IPS DF 4.7 (cell line): ENCODE measurements around the gene CHRND.

Source experiments
- DNase-seq: peaks from one replicate; pipeline ENCODE4 v3.0.0-alpha.2; 2013; ENCODE audit warnings: low spot score; ENCODE audit errors: extremely low read depth

CHRND gene

DNA sequence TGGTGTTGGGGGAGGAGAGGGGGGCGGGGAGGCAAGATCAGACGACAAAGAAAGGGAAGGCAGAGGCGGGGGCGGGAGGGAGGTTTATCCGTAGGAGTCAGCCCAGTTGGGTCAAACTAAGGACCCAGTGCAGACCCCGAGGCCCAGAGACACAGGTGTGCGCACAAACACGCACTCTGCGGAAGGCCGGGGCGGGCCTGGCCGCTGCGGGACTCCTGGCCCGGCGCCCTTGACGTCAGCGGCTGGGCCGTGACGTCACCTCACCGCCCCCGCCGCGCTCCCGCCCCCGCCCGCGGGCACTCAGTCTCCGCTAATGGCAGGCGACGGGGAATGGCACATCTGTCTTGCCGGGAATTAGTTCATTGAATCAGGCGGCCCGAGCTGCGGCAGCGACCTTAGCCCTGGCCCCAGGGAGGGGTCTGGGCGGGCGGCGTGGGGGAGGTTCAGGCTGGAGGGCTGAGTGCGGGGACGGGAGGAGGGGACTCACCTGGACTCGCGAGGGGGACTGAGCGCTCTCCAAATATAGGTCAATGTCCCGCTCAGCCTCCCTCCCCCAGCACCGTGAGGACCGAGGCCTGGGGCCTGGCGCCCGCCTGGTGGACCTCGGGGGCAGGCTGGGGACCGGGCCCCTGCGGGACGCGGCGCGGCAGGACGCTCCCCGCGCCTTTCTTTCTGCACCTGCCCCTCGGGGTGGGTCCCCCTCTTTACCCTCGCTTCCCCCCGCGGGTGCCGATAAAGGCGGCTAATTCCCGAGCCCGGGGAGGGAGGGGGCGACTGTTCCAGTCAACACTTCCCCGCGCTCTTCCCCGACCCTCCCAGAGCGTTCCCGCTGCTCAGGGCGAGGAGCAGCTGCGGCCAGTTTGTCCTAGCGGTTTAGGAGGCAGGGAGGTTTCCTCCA, 22.8 kb upstream of the CHRND start:
- no peak for DNase-seq

DNA sequence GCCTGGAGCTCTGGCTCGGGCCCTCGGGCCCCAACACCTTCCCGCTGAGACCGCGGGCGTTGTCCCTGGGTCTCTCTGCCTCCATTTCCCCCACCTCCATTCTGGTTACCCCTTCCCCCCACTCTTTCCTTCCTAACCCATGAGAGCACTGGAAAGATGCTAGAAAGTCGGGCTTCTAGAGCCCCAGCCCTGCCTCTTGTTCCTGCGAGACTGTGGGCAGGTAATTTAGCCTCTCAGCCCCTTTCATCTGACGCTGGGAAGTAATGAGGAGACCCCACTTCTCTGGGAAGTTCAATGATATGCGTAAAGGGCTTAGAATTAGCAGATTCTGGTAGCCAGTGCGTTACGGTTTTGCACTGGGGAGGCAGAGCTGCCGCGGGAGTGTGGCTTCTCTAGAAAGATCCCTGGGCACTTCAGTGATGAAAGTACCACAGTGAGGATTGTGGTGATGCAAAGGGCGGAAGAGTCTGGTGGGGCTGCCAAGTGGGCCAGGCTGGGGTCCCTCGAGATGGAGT, 22.1 kb upstream of the CHRND start:
- no peak for DNase-seq

GRCh38 chr2:232504438-232504837, 21.5 kb upstream of the CHRND start:
- no peak for DNase-seq

DNA sequence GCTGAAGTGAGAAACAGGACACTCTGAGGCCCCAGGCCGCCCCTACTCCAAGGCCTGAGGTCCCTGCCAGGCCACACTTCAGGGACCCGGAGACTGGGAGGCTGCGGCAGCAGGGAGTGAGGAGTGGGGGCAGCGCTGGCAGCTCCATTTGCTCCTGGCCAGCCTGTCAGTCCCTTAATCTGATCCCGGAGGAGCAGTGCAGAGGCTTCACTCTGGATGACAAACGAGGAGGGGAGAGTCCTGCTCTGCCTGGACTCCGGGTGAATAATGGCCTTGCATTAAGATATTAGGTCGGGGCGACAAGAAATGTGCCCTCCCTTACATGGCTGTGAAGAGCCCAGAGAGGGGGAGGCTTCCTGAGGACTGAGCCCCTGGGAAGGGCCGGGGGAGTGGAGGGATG, 20.1 kb upstream of the CHRND start:
- no peak for DNase-seq

DNA sequence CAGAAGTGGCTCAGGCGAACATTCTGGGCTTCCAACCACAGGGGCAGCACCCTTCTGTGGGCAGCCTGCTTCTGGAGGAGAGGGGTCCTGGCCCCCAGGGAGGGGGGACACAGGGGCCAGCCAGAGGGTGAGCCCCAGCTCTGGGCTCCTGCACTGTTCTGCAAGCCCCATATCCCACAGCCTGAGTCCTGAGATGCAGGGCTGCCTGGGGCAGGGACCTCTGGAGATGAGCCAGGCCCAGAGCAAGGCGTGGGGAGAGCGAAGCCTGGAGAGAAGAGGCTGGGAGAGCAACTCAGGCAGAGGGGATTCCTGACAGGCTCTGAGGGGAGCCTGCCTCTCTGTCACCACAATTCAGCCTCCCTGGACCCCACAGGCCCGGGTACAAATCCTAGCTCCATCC, 19.3 kb upstream of the CHRND start:
- no peak for DNase-seq

- DNase-seq = no peak
Measured at GRCh38 chr2:232508251-232508650, 17.7 kb upstream of the CHRND start.

DNA sequence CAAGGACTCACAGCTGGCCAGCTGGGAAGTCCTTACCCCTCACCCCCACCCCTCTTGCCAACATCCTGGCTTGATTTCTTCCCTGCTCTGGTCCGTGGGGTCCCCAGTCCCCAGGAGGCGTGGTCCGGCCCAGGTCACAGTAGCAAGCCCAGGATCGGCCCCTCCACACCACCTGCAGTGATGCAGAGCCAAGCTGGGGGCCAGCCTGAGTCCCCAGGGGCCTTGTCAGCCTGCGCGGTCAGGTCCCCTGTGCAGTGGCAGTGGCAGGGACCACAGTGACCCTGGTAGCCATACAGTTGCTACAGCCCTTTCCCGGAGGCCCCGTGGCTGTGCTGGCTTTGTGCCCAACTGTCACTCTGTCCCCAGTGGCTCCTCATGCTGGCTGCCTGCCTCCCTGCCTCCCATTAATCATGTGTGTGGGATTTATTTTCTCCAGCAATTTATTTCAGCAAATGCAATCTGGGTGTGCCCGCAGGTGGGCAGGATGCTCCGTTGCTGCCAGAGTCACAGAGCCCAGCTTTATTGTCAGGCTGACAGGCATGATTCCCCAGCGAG, 14.5 kb upstream of the CHRND start:
- DNase-seq = no peak

- DNase-seq = no peak
Measured at GRCh38 chr2:232512602-232513001, 13.4 kb upstream of the CHRND start.

DNA sequence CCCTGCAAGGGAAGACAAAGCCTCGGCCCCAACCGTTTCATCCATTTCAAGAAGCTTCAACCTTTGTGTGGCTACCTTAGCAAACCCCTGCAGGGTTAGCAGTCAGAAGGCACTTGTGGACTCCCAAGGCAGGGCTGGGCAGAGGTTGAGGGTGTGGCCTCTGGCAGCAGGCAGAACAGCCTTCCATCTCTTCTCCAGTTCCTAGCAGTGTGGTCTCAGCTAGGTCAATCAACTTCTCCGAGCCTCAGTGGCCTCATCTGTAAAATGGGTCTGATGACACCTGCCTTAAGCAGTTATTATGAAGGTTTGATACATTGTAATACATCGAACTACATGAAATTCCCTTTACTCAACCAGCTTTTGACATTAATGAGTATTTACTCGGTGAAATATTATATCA, 12.6 kb upstream of the CHRND start:
- no peak for DNase-seq

DNA sequence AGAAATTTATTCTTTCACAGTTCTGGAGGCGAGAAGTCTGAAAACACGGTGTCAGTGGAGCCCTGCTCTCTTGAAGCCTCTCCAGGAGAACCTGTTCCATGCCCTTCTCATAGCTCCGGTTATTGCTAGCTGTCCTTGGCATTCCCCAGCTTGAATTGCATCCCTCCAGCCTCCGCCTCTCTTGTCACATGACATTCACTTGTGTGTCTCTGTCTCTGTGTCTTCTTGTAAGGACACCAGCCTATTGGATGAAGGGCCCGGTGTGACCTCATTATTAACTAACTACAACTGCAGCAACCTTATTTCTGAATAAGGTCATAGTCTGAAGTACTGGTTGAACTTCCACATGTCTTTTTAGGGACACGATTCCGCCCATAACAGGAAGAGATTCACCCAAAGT, 10.3 kb upstream of the CHRND start:
- DNase-seq = no peak

GRCh38 chr2:232516551-232516950, 9.4 kb upstream of the CHRND start:
- no peak for DNase-seq

DNA sequence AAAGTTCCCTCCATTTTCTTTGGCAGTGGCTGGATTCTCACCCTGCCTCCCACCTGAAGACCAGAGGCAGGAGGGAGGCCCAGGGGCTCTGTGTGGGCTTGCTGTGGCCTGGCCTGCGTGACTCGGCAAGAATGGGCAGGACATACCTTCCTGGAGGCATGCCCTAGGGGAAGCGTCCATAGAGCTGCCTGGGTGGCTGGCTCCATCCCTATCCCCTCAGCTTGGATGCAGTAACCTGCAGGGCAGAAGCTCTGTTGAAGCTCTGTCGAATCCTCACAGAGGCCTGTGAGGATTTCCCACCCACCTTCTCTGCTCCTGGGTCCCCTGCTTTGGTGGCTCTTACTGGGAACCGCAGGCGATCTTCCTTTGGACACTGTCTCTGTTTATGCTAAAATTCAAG, 7.1 kb upstream of the CHRND start:
- no peak for DNase-seq

DNA sequence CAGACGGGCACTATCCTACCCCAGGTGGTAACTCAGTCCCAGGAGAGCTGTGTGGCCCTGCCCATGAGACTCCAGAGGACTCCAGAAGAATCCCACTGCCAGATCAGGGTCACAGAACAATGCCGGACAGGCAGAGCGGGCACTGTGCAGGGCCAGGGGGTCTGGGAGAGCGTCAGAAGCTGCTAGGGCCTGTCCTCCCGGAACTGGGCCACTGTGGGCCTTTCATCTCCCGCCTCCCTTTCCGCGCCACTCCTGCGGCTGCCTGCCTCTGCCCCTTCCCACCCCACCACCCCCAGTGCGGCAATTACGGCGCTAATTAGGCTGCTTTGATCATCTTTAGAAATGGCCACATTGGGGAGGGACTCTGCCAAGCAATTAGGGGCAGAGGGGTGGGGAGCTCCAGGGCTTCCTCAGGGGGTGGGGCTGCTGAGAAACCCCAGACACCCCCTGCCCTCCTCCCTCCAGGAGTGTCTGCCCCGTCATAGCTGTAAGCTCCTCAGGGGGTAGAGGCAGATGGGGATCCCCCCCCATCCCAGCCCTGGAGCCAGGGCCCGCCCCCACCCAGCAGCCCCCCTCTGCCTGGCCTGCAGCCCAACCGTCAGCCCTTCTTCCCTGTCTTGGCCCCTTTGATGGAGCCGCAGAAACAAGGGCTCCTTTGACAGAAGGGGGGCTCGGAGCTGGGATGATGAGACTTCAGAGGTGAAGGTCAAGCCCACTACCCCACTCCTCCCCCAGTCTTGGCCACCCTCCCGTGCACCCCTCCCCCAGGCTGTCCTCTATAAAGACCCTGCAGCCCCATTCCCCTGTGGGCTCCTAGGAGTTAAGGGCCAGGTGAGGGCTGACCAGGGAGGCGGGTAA, 6.2 kb upstream of the CHRND start, which contains the start of gene PRSS56:
Gene PRSS56 (plus strand): TSS at position 808 of the 858 bp plus-strand sequence. CDS start 211 bp downstream, outside the sequence.
- no peak for DNase-seq

GRCh38 chr2:232520489-232520888, 5.5 kb upstream of the CHRND start:
- no peak for DNase-seq

- no peak for DNase-seq
Measured at GRCh38 chr2:232521098-232521497, 4.9 kb upstream of the CHRND start.

DNA sequence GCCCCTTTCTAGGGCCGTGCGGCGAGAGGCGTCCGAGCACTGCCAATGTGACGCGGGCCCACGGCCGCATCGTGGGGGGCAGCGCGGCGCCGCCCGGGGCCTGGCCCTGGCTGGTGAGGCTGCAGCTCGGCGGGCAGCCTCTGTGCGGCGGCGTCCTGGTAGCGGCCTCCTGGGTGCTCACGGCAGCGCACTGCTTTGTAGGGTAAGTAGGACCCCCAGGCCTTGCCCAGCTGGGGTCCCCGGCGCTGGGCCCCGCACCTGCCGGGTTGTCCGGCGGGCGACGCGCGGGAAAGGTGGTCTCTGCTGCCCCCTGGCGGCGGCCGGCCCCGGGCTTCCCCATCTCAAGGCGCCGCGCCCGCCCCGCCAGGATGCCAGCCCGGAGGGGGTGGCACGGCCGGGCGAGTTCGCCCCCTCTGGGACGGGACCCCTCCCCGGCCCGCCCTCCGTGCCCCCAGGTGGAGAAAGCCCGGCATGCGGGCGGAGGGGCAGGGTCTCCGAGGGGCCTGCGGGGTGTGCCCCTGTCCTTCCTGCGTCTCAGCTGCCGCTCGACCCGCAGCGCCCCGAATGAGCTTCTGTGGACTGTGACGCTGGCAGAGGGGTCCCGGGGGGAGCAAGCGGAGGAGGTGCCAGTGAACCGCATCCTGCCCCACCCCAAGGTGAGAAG, 3.9 kb upstream of the CHRND start:
- no peak for DNase-seq

GRCh38 chr2:232522623-232523401, 3.1 kb upstream of the CHRND start:
- DNase-seq = no peak

DNA sequence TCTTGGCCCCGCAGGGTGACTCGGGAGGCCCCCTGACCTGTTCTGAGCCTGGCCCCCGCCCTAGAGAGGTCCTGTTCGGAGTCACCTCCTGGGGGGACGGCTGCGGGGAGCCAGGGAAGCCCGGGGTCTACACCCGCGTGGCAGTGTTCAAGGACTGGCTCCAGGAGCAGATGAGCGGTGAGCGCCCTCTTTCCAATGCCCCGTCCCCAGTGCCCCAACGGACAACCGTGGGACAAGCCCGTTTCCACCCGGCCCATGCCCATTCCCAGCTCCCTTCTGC, 2.6 kb upstream of the CHRND start:
- DNase-seq = no peak

DNA sequence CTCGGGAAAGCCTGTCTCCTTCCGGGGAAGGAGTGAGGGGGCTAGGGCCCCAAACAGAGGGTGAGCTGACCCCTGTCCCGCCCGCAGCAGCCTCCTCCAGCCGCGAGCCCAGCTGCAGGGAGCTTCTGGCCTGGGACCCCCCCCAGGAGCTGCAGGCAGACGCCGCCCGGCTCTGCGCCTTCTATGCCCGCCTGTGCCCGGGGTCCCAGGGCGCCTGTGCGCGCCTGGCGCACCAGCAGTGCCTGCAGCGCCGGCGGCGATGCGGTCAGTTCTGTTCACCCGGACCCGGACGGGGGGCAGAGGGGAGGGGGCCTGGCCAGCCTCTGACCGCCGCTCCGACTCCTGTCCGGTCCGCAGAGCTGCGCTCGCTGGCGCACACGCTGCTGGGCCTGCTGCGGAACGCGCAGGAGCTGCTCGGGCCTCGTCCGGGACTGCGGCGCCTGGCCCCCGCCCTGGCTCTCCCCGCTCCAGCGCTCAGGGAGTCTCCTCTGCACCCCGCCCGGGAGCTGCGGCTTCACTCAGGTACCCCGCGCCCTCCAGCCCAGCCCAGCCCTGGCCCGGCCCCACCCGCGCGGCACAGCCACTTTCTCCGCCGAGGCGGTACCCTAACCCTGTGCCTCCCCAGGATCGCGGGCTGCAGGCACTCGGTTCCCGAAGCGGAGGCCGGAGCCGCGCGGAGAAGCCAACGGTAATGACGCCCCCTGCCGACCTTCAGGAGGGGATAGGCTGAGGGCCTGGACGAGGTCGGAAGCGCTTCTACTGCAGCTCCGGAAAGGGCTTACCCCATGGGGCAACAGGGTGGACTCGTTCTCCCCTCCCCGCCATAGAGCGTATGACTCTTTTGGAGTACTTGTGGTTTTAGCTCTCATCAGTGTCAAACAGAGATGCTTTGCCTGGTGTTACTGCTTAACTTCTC, 2.0 kb upstream of the CHRND start:
- no peak for DNase-seq

GRCh38 chr2:232524771-232525170, 1.2 kb upstream of the CHRND start:
- DNase-seq = no peak
